ENCODE data around the gene HP. TPM values are rescaled to one million over a fixed set of nuclear protein-coding genes. Genes with fewer than 3 reads are reported as not detected.

Gene HP
- total RNA-seq, 1 experiment from 2014 or later = not detected

DNA sequence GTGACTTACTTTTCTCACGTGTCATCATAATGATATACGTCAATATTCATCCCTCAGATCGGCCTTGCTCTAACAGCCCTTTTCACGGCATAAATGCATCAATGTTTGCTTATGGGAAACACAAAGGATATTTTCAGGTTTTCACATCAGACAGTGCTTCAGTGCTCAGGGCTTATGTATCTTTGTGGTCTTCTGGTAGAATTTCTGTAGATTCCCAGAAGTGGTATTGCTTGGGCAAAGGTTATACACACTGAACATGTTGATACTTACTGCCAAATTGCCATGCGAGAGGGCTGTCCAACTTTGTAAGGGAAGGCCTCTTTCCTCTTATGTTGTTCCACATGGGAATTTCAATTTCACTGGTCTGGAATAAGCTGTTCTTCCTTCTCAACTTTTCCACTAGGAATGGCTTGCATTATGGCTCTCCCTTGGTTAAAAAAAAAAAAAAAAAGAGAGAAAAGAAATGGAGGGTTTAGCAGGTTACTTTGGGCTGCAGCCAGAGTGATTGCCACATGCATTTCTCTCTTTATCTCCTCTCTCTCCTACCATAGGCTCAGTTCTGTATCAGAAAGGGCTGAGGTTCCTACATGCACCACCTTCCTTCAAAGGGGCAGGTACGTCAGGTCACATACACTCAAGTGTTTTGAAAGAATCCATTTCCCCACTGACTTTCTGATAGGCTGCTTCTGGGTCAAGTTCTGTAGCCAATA is 26.5 kb upstream of the HP start:
- Histone ChIP-seq H4K20me1 (ENCODE audit: insufficient read depth) (no peaks in the 10 kb centered on the region), H3K27me3 (ENCODE audit: insufficient read depth, low read depth) (no peaks in the 10 kb centered on the region), H3K4me3 (no peak overlapping the region), H3K36me3 (ENCODE audit: low read depth) (0 out of 2 replicates have a peak, but pooled peaks cover 5% of the 10 kb centered on the region), H3K9me2 (ENCODE audit: insufficient read depth) (no peaks in the 10 kb centered on the region; the same call in 1 of the 2 replicates), H3K27ac (no peak overlapping the region), H3K4me1 (replicated peaks; ENCODE audit: insufficient read depth) (no peaks in the 10 kb centered on the region), H3F3A (ENCODE audit: insufficient read depth, low read depth) (no peaks in the 10 kb centered on the region), H3K9me3 (ENCODE audit: insufficient read depth, low read depth) (no peaks in the 10 kb centered on the region), H2AFZ (no peak overlapping the region), H3K79me2 (ENCODE audit: low read depth) (no peaks in the 10 kb centered on the region), H3K4me2 (no peak overlapping the region)
- intact Hi-C loops (cut with micrococcal nuclease; ENCODE audit: unreplicated experiment) = no loop called here
- TF ChIP-seq CTCF (conservative IDR thresholded peaks at IDR 0.05) = no peak
- TF ChIP-seq EZH2 (IDR thresholded peaks at IDR 0.05; ENCODE audit: low read depth) = no peak
- no TSS peak for BruUV-seq (replicated peaks)
- POLR2A ChIA-PET (ENCODE audit: unreplicated experiment) = interaction anchor here (0.6 kb wide), 1 partner anchor 59 kb away, joined by 7 read pairs; no protein-coding TSS in a partner anchor
- DNase-seq = no peak
- CTCF ChIA-PET = no interaction called here

- Histone ChIP-seq H3K4me1 (replicated peaks; ENCODE audit: insufficient read depth) (no peaks in the 10 kb centered on the region), H3K9me2 (ENCODE audit: insufficient read depth) (no peaks in the 10 kb centered on the region; the same call in 1 of the 2 replicates), H3K27ac (no peak overlapping the region), H3K4me3 (no peak overlapping the region), H3K27me3 (ENCODE audit: insufficient read depth, low read depth) (no peaks in the 10 kb centered on the region), H3K4me2 (no peak overlapping the region), H3F3A (ENCODE audit: insufficient read depth, low read depth) (no peaks in the 10 kb centered on the region), H3K9me3 (ENCODE audit: insufficient read depth, low read depth) (no peaks in the 10 kb centered on the region), H2AFZ (no peak overlapping the region), H3K36me3 (ENCODE audit: low read depth) (no peaks in the 10 kb centered on the region), H4K20me1 (ENCODE audit: insufficient read depth) (no peaks in the 10 kb centered on the region), H3K79me2 (ENCODE audit: low read depth) (no peaks in the 10 kb centered on the region)
- intact Hi-C loops (cut with micrococcal nuclease; ENCODE audit: unreplicated experiment) = no loop called here
- DNase-seq = no peak
- no TSS peak for BruUV-seq (replicated peaks)
- POLR2A ChIA-PET (ENCODE audit: unreplicated experiment) = no interaction called here
- no peak for TF ChIP-seq CTCF (conservative IDR thresholded peaks at IDR 0.05)
- TF ChIP-seq EZH2 (IDR thresholded peaks at IDR 0.05; ENCODE audit: low read depth) = no peak
- CTCF ChIA-PET = no interaction called here
Measured at GRCh38 chr16:72029567-72030271, 24.6 kb upstream of the HP start.

DNA sequence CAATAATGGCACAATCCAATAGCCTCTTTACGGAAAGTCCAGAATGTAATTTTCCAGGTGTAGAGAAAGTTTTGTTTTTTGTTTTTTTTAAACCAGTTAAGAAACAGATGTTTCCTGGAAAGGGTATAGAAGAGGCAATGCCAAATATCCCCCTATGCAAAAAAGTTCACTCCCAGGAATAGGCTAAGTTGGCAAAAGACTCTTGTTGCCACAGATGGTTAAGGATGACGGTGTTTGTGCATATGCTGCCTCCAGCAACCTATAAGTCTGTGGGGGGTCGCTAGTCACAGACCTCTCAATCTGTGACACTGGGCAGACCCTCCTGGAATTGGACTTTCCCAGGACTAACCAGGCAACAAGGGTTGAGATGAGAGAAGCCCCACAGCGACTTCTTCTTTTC is 20.9 kb upstream of the HP start:
- Histone ChIP-seq H3K9me2 (ENCODE audit: insufficient read depth) (no peaks in the 10 kb centered on the region; the same call in 1 of the 2 replicates), H3K4me3 (no peak overlapping the region), H3K4me2 (no peak overlapping the region), H3K27me3 (ENCODE audit: insufficient read depth, low read depth) (no peaks in the 10 kb centered on the region), H2AFZ (no peak overlapping the region), H3K9me3 (ENCODE audit: insufficient read depth, low read depth) (no peaks in the 10 kb centered on the region), H4K20me1 (ENCODE audit: insufficient read depth) (no peaks in the 10 kb centered on the region), H3K27ac (no peak overlapping the region), H3F3A (ENCODE audit: insufficient read depth, low read depth) (no peaks in the 10 kb centered on the region), H3K4me1 (replicated peaks; ENCODE audit: insufficient read depth) (no peaks in the 10 kb centered on the region), H3K36me3 (ENCODE audit: low read depth) (no peaks in the 10 kb centered on the region), H3K79me2 (ENCODE audit: low read depth) (no peaks in the 10 kb centered on the region)
- CTCF ChIA-PET = no interaction called here
- DNase-seq = no peak
- intact Hi-C loops (cut with micrococcal nuclease; ENCODE audit: unreplicated experiment) = no loop called here
- no TSS peak for BruUV-seq (replicated peaks)
- POLR2A ChIA-PET (ENCODE audit: unreplicated experiment) = no interaction called here
- no peak for TF ChIP-seq EZH2 (IDR thresholded peaks at IDR 0.05; ENCODE audit: low read depth)
- no peak for TF ChIP-seq CTCF (conservative IDR thresholded peaks at IDR 0.05)

All from PC-9 (cell line).